ENCODE results near the gene EIF4B. TPM values are rescaled to one million over a fixed set of nuclear protein-coding genes. Genes with fewer than 3 reads are reported as not detected.

The EIF4B gene
- total and polyA plus RNA-seq, 2 donors (not counting 1 experiment from before 2014, with no cell fraction given) = 252 to 674 TPM

DNA sequence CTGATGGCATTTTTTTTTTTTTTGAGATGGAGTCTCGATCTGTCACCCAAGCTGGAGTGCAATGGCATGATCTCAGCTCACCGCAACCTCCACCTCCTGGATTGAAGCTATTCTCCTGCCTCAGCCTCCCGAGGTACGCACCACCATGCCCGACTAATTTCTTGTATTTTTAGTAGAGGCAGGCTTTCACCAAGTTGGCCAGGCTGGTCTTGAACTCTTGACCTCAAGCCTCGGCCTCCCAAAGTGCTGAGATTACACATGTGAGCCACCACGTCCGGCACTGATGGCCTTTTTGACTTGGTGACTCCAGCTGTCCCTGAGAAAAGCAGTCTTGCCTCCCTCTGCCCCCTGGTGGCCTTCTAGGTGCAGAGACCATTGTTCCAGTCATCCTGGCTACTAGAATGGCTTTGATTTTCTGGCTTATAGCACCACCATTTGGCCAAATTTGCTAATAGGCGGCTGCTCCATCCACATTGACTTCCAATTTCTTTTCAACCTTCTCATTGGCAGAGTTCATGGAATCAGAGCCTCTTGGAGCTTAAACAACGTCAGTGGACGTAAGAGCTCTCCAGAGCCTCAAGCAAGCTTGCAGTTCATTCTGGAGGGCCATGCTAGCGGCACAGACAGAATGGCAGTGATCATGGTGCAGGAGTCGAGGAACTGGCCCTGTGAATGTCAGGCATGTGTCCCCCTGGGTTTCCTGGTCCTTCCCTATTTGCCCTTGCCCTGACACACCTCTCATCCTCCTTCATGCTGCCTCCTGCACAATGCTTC, 25.4 kb upstream of the EIF4B start:
- TF ChIP-seq, protein P1, sequence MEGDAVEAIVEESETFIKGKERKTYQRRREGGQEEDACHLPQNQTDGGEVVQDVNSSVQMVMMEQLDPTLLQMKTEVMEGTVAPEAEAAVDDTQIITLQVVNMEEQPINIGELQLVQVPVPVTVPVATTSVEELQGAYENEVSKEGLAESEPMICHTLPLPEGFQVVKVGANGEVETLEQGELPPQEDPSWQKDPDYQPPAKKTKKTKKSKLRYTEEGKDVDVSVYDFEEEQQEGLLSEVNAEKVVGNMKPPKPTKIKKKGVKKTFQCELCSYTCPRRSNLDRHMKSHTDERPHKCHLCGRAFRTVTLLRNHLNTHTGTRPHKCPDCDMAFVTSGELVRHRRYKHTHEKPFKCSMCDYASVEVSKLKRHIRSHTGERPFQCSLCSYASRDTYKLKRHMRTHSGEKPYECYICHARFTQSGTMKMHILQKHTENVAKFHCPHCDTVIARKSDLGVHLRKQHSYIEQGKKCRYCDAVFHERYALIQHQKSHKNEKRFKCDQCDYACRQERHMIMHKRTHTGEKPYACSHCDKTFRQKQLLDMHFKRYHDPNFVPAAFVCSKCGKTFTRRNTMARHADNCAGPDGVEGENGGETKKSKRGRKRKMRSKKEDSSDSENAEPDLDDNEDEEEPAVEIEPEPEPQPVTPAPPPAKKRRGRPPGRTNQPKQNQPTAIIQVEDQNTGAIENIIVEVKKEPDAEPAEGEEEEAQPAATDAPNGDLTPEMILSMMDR (IDR thresholded peaks at IDR 0.05) = peak; percentile 98
- TF ChIP-seq EZH2 (IDR thresholded peaks at IDR 0.05; ENCODE audit: borderline replicate concordance, insufficient read depth, low read depth, low read length, poor library complexity, severe bottlenecking) = no peak
- Histone ChIP-seq H3K9me3 (ENCODE audit: control extremely low read depth in 1 of 3, control insufficient read depth in 2 of 3, insufficient read depth in 1 of 3, low read length in 2 of 3) (no peaks in the 10 kb centered on the region), H3K4me3 (ENCODE audit: control extremely low read depth in 1 of 5, extremely low read depth in 1 of 5, insufficient read depth in 1 of 5, low read depth in 2 of 5, low read length in 4 of 5) (no peak overlapping the region), H3K27me3 (replicated peaks in 1 of 4; ENCODE audit: control extremely low read depth in 1 of 4, control insufficient read depth in 3 of 4, insufficient read depth in 4 of 4, low read length in 3 of 4) (peaks cover 0 to 8% (median 4%) of the 10 kb centered on the region in 4 experiments), H3K4me2 (replicated peaks; ENCODE audit: low read depth, low read length, poor library complexity, severe bottlenecking) (no peak overlapping the region), H2AFZ (ENCODE audit: insufficient read depth, low read depth, low read length, poor library complexity, severe bottlenecking) (no peak overlapping the region), H4K20me1 (ENCODE audit: control insufficient read depth, insufficient read depth, low read length, poor library complexity, severe bottlenecking) (no peaks in the 10 kb centered on the region), H3K9ac (ENCODE audit: low read length) (no peak overlapping the region), H3K36me3 (replicated peaks in 1 of 2; ENCODE audit: control extremely low read depth in 1 of 2, control insufficient read depth in 1 of 2, extremely low read depth in 1 of 2, insufficient read depth in 2 of 2, low read length in 1 of 2) (no peaks in the 10 kb centered on the region), H3K27ac (ENCODE audit: low read length in 2 of 2) (no peak overlapping the region), H3K79me2 (ENCODE audit: control insufficient read depth, insufficient read depth, low read length) (no peaks in the 10 kb centered on the region), H3K4me1 (ENCODE audit: control insufficient read depth in 2 of 2, insufficient read depth in 2 of 2, low read length in 2 of 2) (no peaks in the 10 kb centered on the region)
- intact Hi-C loops (cut with micrococcal nuclease) = no loop called here
- Mint-ChIP-seq H3K4me3 (no peak overlapping the region), H3K27ac (no peak overlapping the region), H3K4me1 (no peaks in the 10 kb centered on the region), H3K27me3 (peaks cover 38% of the 10 kb centered on the region), H3K9me3 (ENCODE audit: insufficient read depth) (no peaks in the 10 kb centered on the region)
- 38% methylated on average over 12 of the region's 13 CpGs for WGBS (ENCODE audit: insufficient coverage)
- peak; percentile 95 for ATAC-seq (ENCODE audit: low read depth)
- ChIA-PET POLR2A (no interaction called here), CTCF (interaction anchor here (0.7 to 6.8 kb wide), 30 partner anchors 8 to 825 kb away, joined by 3 to 260 read pairs (median 4); partner anchors contain the start of gene EIF4B)
- peak; percentile 87 for DNase-seq

- no peaks in the 10 kb centered on the region for H3K36me3 ChIP-seq (replicated peaks in 1 of 2; ENCODE audit: control extremely low read depth in 1 of 2, control insufficient read depth in 1 of 2, extremely low read depth in 1 of 2, insufficient read depth in 2 of 2, low read length in 1 of 2)
- H3K27me3 Mint-ChIP-seq = peaks cover 24% of the 10 kb centered on the region
These were observed 22.1 kb upstream of the EIF4B start for GRCh38 chr12:52984136-52984535.

More at GRCh38 chr12:52984136-52984535, 22.1 kb upstream of the EIF4B start:
- no peak for ATAC-seq (ENCODE audit: low read depth)
- Histone ChIP-seq H3K27ac (ENCODE audit: low read length in 2 of 2) (no peak overlapping the region), H3K4me1 (ENCODE audit: control insufficient read depth in 2 of 2, insufficient read depth in 2 of 2, low read length in 2 of 2) (no peaks in the 10 kb centered on the region), H3K27me3 (replicated peaks in 1 of 4; ENCODE audit: control extremely low read depth in 1 of 4, control insufficient read depth in 3 of 4, insufficient read depth in 4 of 4, low read length in 3 of 4) (peaks cover 0 to 3% (median 2%) of the 10 kb centered on the region in 4 experiments), H4K20me1 (ENCODE audit: control insufficient read depth, insufficient read depth, low read length, poor library complexity, severe bottlenecking) (no peaks in the 10 kb centered on the region), H2AFZ (ENCODE audit: insufficient read depth, low read depth, low read length, poor library complexity, severe bottlenecking) (no peak overlapping the region), H3K4me2 (replicated peaks; ENCODE audit: low read depth, low read length, poor library complexity, severe bottlenecking) (no peak overlapping the region), H3K9me3 (ENCODE audit: control extremely low read depth in 1 of 3, control insufficient read depth in 2 of 3, insufficient read depth in 1 of 3, low read length in 2 of 3) (no peaks in the 10 kb centered on the region), H3K79me2 (ENCODE audit: control insufficient read depth, insufficient read depth, low read length) (no peaks in the 10 kb centered on the region), H3K4me3 (ENCODE audit: control extremely low read depth in 1 of 5, extremely low read depth in 1 of 5, insufficient read depth in 1 of 5, low read depth in 2 of 5, low read length in 4 of 5) (no peak overlapping the region), H3K9ac (ENCODE audit: low read length) (no peak overlapping the region)
- intact Hi-C loops (cut with micrococcal nuclease) = no loop called here
- ChIA-PET POLR2A (no interaction called here), CTCF (interaction anchor here (1.5 kb wide), 1 partner anchor 99 kb away, joined by 4 read pairs; no protein-coding TSS in a partner anchor)
- H3K9me3 Mint-ChIP-seq (ENCODE audit: insufficient read depth) = no peaks in the 10 kb centered on the region
- no peak overlapping the region for H3K4me3 Mint-ChIP-seq
- TF ChIP-seq, protein P1 (IDR thresholded peaks at IDR 0.05) = no peak
- no CpG with 5 or more reads among the region's 1 CpG for WGBS (ENCODE audit: insufficient coverage)
- DNase-seq = no peak
- H3K27ac Mint-ChIP-seq = no peak overlapping the region
- H3K4me1 Mint-ChIP-seq = no peaks in the 10 kb centered on the region
